H9 (cell line): ENCODE results near the gene SRSF12. TPM values are rescaled to one million over a fixed set of nuclear protein-coding genes. Genes with fewer than 3 reads are reported as not detected.
A peak's percentile ranks its signal among the peaks of the same experiment; 100 is the strongest.

Source experiments
- DNase-seq: peaks from one replicate; pipeline ENCODE4 v3.0.0-alpha.2; 2017
- H2AFZ ChIP-seq: one replicate; pipeline ENCODE4 v1.6.1; 2013; ENCODE audit warnings: mild to moderate bottlenecking, low read length, control low read depth, moderate library complexity
- H2AK5ac ChIP-seq: 2 replicates; pipeline ENCODE4 v1.6.1; 2013; ENCODE audit warnings: low read length, control low read depth, mixed read lengths; ENCODE audit not compliant: insufficient read length
- H2BK120ac ChIP-seq: one replicate; pipeline ENCODE4 v1.6.1; 2013; ENCODE audit warnings: low read depth, mild to moderate bottlenecking, low read length, control low read depth, inconsistent platforms; ENCODE audit not compliant: poor library complexity, severe bottlenecking
- H2BK12ac ChIP-seq: 2 replicates; pipeline ENCODE4 v1.6.1; 2013; ENCODE audit warnings: low read length, control low read depth, mixed read lengths, low read depth; ENCODE audit not compliant: insufficient read length
- H2BK15ac ChIP-seq: 2 replicates; pipeline ENCODE4 v1.6.1; 2013; ENCODE audit warnings: low read depth, low read length, control low read depth
- H2BK20ac ChIP-seq: one replicate; pipeline ENCODE4 v1.6.1; 2013; ENCODE audit warnings: low read depth, mild to moderate bottlenecking, low read length, control low read depth, inconsistent platforms; ENCODE audit not compliant: poor library complexity, severe bottlenecking
- H2BK5ac ChIP-seq: 2 replicates; pipeline ENCODE4 v1.6.1; 2013; ENCODE audit warnings: low read length, control low read depth, mixed read lengths; ENCODE audit not compliant: insufficient read length
- H3K14ac ChIP-seq: 2 replicates; pipeline ENCODE4 v1.6.1; 2013; ENCODE audit warnings: low read length, control low read depth; ENCODE audit not compliant: insufficient read depth
- H3K18ac ChIP-seq: 2 replicates; pipeline ENCODE4 v1.6.1; 2013; ENCODE audit warnings: low read depth, mild to moderate bottlenecking, mixed read lengths, low read length, control low read depth; ENCODE audit not compliant: insufficient read length
- H3K23ac ChIP-seq: 2 replicates; pipeline ENCODE4 v1.6.1; 2013; ENCODE audit warnings: low read length, control low read depth, mixed read lengths, low read depth; ENCODE audit not compliant: insufficient read length
- H3K23me2 ChIP-seq: 2 replicates; pipeline ENCODE4 v1.6.1; 2013; ENCODE audit warnings: low read depth, mild to moderate bottlenecking, mixed read lengths, low read length, control low read depth; ENCODE audit not compliant: insufficient read length, poor library complexity, severe bottlenecking
- H3K27ac ChIP-seq: 2 replicates; pipeline ENCODE4 v1.5.1; 2013; ENCODE audit warnings: low read length, control low read depth, mixed read lengths, low read depth; ENCODE audit not compliant: insufficient read length
- H3K27me3 ChIP-seq: 2 replicates; pipeline ENCODE4 v1.6.1; 2013; ENCODE audit warnings: low read length, control low read depth, inconsistent platforms; ENCODE audit not compliant: insufficient read depth
- H3K4ac ChIP-seq: 2 replicates; pipeline ENCODE4 v1.6.1; 2013; ENCODE audit warnings: low read depth, mild to moderate bottlenecking, control low read depth, inconsistent platforms, low read length, moderate library complexity
- H3K4me1 ChIP-seq: 2 replicates; pipeline ENCODE4 v1.6.1; 2013; ENCODE audit warnings: low read length, control low read depth, inconsistent platforms; ENCODE audit not compliant: insufficient read depth
- H3K4me2 ChIP-seq: 2 replicates; pipeline ENCODE4 v1.6.1; 2013; ENCODE audit warnings: low read length, control low read depth, mixed read lengths; ENCODE audit not compliant: insufficient read length, insufficient read depth
- H3K56ac ChIP-seq: 2 replicates; pipeline ENCODE4 v1.6.1; 2013; ENCODE audit warnings: low read depth, mild to moderate bottlenecking, mixed read lengths, low read length, control low read depth; ENCODE audit not compliant: insufficient read length
- H3K79me1 ChIP-seq: 2 replicates; pipeline ENCODE4 v1.6.1; 2013; ENCODE audit warnings: low read depth, mild to moderate bottlenecking, moderate library complexity, low read length, control low read depth, inconsistent platforms; ENCODE audit not compliant: insufficient read depth, poor library complexity, severe bottlenecking
- H3K79me2 ChIP-seq: 2 replicates; pipeline ENCODE4 v1.6.1; 2013; ENCODE audit warnings: low read length, control low read depth, inconsistent platforms; ENCODE audit not compliant: insufficient read depth
- H3K9ac ChIP-seq: 2 replicates; pipeline ENCODE4 v1.6.1; 2013; ENCODE audit warnings: low read length, control low read depth, mixed read lengths; ENCODE audit not compliant: insufficient read length; ENCODE audit errors: extremely low read depth
- H3K9me3 ChIP-seq: one replicate; pipeline ENCODE4 v1.6.1; 2013; ENCODE audit warnings: low read depth, low read length, inconsistent platforms; ENCODE audit not compliant: control insufficient read depth
- H3T11ph ChIP-seq: one replicate; pipeline ENCODE4 v1.6.1; 2013; ENCODE audit warnings: mild to moderate bottlenecking, low read length, control low read depth, inconsistent platforms
- H4K20me1 ChIP-seq: one replicate; pipeline ENCODE4 v1.6.1; 2013; ENCODE audit not compliant: control insufficient read depth, insufficient read length, insufficient read depth
- H4K5ac ChIP-seq: 2 replicates; pipeline ENCODE4 v1.6.1; 2013; ENCODE audit warnings: low read depth, mild to moderate bottlenecking, mixed read lengths, low read length, control low read depth; ENCODE audit not compliant: insufficient read length
- H4K8ac ChIP-seq: replicated peaks from 2 replicates; pipeline ENCODE4 v1.6.1; 2013; ENCODE audit warnings: low read length, control low read depth, mixed read lengths, low read depth; ENCODE audit not compliant: insufficient read length
- H4K91ac ChIP-seq: 2 replicates; pipeline ENCODE4 v1.6.1; 2013; ENCODE audit warnings: low read depth, mild to moderate bottlenecking, moderate library complexity, mixed read lengths, low read length, control low read depth; ENCODE audit not compliant: insufficient read length
- H3K27ac Mint-ChIP-seq, 3 experiments: 2 replicates in 2 of 3; 3 replicates in 1 of 3; pipeline ENCODE4 v1.8.0; 2020 to 2021; ENCODE audit warnings: mixed read lengths in 3 of 3, mild to moderate bottlenecking in 1 of 3, moderate library complexity in 1 of 3
- H3K27me3 Mint-ChIP-seq: 2 replicates; pipeline ENCODE4 v1.8.0; 2021; ENCODE audit warnings: low read depth, mild to moderate bottlenecking, moderate library complexity, mixed read lengths
- H3K36me3 Mint-ChIP-seq, 3 experiments: 2 replicates in 2 of 3; 3 replicates in 1 of 3; pipeline ENCODE4 v1.8.0; 2020 to 2021; ENCODE audit warnings: low read depth in 3 of 3, mixed read lengths in 3 of 3; ENCODE audit not compliant: insufficient read depth in 1 of 3
- H3K4me1 Mint-ChIP-seq, 2 experiments: 2 replicates each; pipeline ENCODE4 v1.8.0; 2020; ENCODE audit warnings: mixed read lengths in 2 of 2
- H3K4me3 Mint-ChIP-seq, 2 experiments: 2 replicates in 1 of 2; 3 replicates in 1 of 2; pipeline ENCODE4 v1.8.0; 2020 to 2021; ENCODE audit warnings: mild to moderate bottlenecking in 2 of 2, mixed read lengths in 2 of 2, moderate library complexity in 1 of 2
- H3K9me3 Mint-ChIP-seq, 2 experiments: 2 replicates in 1 of 2; 3 replicates in 1 of 2; pipeline ENCODE4 v1.8.0; 2020; ENCODE audit warnings: mild to moderate bottlenecking in 2 of 2, mixed read lengths in 2 of 2, moderate library complexity in 1 of 2
- WGBS: extraction: QIAGEN DNeasy Blood & Tissue Kit; methylation state at CpG from one replicate; pipeline ENCODE4 v1.1.7; 2013; ENCODE audit warnings: missing lambda C conversion rate, low lambda C conversion rate, mixed read lengths; ENCODE audit not compliant: insufficient read length; ENCODE audit errors: extremely low coverage; 5-methylcytosine and 5-hydroxymethylcytosine counted together
- total RNA-seq: library from RNA; stranded (reverse); gene quantifications from 2 replicates; pipeline ENCODE4 v1.2.1, GENCODE V29; 2021
- TF ChIP-seq, protein P1 (sequence below): fragments of 200-600 bp; sonication (generic); conservative IDR thresholded peaks from 3 replicates; pipeline ENCODE4 v1.8.0; 2021; ENCODE audit warnings: antibody characterized with exemption, mild to moderate bottlenecking

Gene SRSF12
- total RNA-seq, 1 experiment from 2014 or later = 7.6 TPM

DNA sequence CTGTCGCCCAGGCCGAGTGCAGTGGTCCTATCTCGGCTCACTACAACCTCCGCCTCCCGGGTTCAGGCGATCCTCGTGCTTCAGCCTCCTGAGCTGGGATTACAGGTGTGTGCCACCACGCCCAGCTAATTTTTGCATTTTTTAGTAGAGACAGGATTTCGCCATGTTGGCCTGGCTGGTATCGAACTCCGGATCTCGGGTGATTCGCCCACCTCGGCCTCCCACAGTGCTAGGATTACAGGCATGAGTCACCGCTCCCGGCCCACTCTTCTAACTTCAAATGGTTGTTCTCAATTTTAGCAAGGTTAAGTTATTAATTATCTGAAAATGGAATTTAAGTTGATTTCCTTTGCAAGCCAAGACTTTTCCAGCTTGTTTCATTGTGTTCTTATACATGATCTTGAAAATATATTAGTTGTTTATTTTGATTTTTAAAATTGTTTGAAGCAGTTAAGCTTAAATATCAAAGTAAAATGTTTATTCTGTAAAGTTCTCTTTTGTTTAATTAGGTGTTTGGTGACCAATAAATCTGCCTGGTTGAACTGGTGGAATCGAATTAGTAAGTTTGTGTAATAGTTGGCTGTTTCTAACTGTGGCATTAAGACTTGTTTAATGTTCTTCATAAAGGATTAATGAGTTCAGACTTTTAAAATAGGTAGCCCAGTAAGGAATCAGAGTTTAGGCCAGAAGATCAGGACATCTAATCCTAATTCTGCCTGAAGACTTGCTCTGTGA is 30.3 kb upstream of the SRSF12 start:
- no peaks in the 10 kb centered on the region; a peak in 1 of 7 replicates for H3K36me3 Mint-ChIP-seq
- no peak overlapping the region for H2BK12ac ChIP-seq
- H3K9me3 ChIP-seq = no peaks in the 10 kb centered on the region
- H4K20me1 ChIP-seq = no peaks in the 10 kb centered on the region
- H3K4me1 Mint-ChIP-seq = peaks cover 9% of the 10 kb centered on the region in 2 experiments
- WGBS = no CpG with 5 or more reads among the region's 17 CpGs
- H4K91ac ChIP-seq = no peak overlapping the region
- peaks cover 8% of the 10 kb centered on the region for H3K23me2 ChIP-seq
- H4K8ac ChIP-seq = no peak overlapping the region
- H2BK120ac ChIP-seq = no peak overlapping the region
- H3K27me3 Mint-ChIP-seq = peaks cover 38% of the 10 kb centered on the region
- H2BK15ac ChIP-seq = no peak overlapping the region
- H2AK5ac ChIP-seq = no peak overlapping the region
- peaks cover 6% of the 10 kb centered on the region; the same call in 1 of the 2 replicates for H3K27me3 ChIP-seq
- H3K27ac ChIP-seq = no peak overlapping the region
- no peak overlapping the region for H2BK5ac ChIP-seq
- DNase-seq = no peak
- H3K14ac ChIP-seq = no peak overlapping the region
- no peak overlapping the region for H3K27ac Mint-ChIP-seq
- no peaks in the 10 kb centered on the region for H3K4me1 ChIP-seq
- no peak overlapping the region for H4K5ac ChIP-seq
- H3T11ph ChIP-seq = no peak overlapping the region
- no peaks in the 10 kb centered on the region for H3K79me2 ChIP-seq
- H2AFZ ChIP-seq = no peak overlapping the region
- H3K4me3 Mint-ChIP-seq = peak overlapping the region in 1 of 2 experiments; percentile 14; a peak in 1 of 5 replicates
- no peak overlapping the region for H3K4me2 ChIP-seq
- no peaks in the 10 kb centered on the region for H3K9me3 Mint-ChIP-seq
- H3K79me1 ChIP-seq = no peaks in the 10 kb centered on the region
- no peak overlapping the region for H3K23ac ChIP-seq
- no peak overlapping the region for H3K9ac ChIP-seq
- H3K56ac ChIP-seq = no peak overlapping the region
- no peak overlapping the region for H3K18ac ChIP-seq
- no peak overlapping the region for H2BK20ac ChIP-seq
- H3K4ac ChIP-seq = no peak overlapping the region
- TF ChIP-seq, protein P1, sequence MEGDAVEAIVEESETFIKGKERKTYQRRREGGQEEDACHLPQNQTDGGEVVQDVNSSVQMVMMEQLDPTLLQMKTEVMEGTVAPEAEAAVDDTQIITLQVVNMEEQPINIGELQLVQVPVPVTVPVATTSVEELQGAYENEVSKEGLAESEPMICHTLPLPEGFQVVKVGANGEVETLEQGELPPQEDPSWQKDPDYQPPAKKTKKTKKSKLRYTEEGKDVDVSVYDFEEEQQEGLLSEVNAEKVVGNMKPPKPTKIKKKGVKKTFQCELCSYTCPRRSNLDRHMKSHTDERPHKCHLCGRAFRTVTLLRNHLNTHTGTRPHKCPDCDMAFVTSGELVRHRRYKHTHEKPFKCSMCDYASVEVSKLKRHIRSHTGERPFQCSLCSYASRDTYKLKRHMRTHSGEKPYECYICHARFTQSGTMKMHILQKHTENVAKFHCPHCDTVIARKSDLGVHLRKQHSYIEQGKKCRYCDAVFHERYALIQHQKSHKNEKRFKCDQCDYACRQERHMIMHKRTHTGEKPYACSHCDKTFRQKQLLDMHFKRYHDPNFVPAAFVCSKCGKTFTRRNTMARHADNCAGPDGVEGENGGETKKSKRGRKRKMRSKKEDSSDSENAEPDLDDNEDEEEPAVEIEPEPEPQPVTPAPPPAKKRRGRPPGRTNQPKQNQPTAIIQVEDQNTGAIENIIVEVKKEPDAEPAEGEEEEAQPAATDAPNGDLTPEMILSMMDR = no peak
